Stimulated activated CD8-positive, alpha-beta memory T cell treated with anti-CD3 and anti-CD28 coated beads, Interleukin-15, amount 100 ng/mL, for 1 hour (primary cell): ENCODE data around the gene NKAIN1.

Source experiments
- DNase-seq: peaks from one replicate; pipeline ENCODE4 v3.0.0-alpha.2; 2020; ENCODE audit warnings: low read depth

The NKAIN1 gene

DNA sequence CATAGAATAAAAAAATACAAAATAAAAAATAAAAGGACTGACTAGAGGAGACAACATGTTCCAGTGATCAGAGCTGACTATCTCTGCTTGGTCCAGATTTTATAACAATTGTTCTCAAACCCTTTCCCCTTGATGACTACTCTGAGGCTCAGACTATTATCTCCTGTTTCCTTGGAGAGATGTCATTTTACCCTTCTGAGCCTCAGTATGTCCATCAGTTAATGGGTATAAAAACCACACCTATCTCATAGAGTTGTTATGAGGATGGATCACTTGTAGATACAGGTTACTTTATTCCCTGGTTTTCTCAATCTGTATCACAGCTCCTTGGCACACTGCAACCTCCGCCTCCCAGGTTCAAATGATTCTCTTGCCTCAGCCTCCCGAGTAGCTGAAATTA lies 7.0 kb downstream of the NKAIN1 start:
- no peak for DNase-seq

DNA sequence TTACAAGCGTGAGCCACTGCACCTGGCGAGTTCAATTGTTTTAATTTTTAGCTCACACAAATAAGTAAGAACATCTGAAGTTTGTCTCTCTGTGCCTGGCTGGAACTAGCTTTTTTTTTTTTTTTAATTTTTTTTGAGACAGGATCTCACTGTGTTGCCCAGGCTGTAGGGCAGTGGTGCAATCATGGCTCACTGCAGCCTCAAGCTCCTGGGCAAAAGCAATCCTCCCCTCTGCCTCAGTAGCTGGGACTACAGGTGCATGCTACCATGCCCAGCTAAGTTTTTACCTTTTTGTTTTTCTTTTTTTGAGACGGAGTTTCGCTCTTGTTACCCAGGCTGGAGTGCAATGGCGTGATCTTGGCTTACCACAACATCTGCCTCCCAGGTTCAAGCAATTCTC lies 7.9 kb downstream of the NKAIN1 start:
- DNase-seq, result no peak

DNA sequence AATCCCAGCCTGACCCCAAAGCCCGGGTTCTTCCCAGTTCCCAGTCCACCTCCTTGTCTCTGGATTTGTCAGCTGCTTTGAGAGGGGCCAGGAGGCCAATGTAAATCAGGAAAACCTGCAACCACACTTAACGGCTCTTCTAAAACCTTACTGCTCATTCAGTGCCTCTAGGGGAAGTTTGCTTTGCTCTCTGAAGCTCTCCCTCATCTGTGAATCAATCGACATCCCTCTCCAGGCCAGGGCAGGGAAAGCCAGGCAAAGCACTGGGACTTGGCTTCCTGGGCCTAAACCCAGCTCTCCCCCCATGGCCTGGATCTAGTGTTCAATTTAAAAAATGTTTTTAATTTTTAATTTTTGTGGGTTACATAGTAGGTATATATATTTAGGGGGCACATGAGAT lies 9.3 kb downstream of the NKAIN1 start:
- DNase-seq, result no peak

DNA sequence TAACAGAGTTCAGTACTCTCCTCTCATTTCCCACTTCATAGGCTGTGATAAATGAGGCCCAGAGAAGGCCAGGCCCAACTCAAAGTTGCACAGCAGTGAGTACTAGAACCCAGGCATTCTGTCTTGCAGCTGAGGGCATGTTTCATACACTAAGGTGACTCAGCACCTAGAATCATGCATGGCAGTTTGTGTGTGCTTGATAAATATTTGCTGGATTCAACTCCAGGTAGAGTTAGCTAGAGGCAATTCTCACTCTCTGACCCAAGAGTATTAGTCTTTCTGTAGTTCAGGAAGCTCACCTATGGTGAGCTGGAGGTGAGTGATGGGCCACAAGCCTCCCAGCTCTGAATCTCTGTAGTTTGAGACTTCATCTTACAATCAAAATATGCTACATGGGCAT lies 10.7 kb downstream of the NKAIN1 start:
- no peak for DNase-seq

DNA sequence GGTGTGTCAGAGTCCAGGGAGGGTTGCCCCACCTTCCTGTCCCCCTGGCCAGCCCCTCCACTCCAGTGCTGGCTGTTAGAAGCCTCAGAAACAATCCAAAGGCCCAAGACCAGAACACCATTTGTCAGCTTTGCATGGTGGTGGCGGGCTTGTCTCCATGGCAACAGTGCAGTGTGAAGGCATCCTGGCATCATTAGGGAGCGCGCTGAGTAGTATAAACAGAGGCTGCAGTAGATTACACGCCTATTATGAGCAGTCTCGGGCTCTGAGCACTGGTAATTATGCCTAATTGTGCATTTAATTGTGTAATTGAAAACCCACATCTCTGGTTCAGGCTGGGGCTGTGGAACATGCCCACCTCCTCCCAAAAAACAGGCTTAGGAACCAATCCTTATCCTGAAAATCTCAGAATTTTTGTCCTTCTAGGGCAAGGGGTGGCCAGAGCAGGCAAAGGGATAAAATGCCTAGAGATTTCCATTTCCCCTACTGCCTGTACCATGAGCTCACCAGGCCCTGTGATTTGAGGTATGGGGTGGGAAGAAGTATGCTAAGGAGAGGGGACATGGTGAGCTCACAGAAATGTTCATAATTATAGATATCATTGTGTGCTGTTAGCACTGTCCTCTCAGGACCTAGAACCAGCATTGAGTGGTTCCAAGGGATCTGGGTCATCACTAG lies 11.7 kb downstream of the NKAIN1 start:
- DNase-seq, result no peak

DNA sequence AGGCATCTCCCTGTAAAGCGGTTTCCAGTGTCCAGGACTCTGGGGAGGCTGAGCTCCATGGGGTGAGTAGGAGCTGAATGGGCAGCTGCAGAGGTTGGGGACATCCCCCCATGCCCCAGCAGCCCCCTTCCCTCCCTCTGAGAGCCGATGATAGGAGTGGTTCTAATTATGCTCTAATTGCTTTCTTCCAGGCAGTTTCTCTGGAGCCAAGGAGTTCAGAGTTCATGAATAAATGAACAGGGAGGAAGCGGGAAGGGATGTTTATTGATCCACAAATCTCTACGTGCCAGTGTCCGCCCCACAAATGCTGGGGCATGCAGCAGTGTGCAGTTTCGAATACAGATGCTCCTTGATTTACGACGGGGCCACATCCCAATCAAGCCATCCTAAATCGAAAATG lies 15.6 kb downstream of the NKAIN1 start:
- no peak for DNase-seq

DNA sequence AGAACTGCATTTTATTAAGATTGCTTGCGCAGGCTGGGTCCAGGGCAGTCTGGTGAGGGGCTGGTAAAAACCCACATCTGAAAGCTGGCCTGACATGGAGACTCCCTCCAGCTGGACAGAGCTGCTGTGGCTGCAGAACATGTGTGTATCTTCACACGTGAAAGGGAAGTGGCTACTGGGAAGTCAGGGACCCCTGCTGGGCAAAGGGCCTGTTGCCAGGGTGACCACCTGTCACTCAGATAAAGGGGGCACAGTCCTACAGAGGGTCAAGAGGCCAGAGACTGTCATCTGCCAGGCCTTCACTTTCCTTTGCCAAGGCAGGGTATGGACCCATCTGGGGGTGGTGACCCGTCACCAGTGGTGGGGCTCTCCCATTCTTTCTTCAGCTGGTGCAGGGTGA lies 17.5 kb downstream of the NKAIN1 start:
- no peak for DNase-seq

DNA sequence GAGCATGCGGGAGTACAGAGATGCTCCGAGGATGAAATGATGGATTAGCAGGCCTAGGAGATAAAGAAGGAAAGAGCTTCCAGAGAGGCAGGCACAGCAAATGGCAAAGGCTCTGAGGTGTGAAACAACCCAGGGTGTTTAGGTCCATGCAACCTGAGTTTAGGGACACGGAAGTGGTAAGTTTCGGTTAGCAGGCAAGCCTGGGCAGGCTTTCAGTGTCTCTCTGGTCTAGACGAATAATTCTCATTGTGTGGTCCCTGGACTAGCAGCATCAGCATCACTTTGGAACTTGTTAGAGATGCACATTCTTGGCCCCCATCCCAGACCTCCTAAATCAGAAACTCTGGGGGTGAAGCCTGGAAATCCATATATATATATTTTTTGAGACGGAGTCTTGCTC lies 18.6 kb downstream of the NKAIN1 start:
- DNase-seq, result no peak

DNA sequence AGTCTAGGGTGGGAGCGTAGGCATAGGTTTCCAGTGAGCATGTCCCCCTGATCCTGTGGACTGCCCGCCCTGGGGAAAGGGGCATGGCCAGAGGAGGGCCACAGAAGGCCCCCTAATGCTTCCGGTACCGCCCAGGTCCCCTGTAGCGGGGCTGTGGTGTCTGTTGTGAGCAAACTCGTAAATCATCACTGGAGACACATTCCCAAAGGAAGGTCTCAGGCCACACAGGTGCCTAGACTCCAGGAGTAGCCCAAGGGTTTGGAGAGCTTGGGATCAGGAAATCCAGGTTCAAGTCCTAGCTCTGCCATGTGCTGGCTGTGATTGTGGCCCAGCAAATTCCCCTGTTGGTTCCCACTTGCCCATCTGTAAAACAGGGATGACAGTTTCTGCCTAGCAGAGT lies 20.2 kb downstream of the NKAIN1 start:
- no peak for DNase-seq

DNA sequence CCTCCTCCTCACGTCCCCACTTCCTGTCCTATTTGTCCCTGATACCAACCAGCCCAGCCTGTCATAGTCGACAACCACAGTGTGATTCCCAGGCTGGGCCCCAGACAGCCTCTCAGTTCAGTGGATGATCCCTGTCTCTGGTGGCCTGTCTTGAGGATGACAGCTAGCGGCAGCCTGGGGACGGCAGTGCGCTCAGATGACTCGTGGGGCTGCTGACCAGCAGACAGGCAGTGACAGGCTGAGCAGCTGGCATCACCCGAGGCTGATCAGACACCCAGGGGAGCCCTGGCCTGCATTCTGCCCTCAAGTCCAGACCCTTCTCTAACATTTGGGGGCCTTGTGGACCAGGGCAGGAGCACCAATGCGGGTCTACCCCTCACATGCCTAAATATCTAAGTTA lies 21.0 kb downstream of the NKAIN1 start:
- DNase-seq, result no peak

DNA sequence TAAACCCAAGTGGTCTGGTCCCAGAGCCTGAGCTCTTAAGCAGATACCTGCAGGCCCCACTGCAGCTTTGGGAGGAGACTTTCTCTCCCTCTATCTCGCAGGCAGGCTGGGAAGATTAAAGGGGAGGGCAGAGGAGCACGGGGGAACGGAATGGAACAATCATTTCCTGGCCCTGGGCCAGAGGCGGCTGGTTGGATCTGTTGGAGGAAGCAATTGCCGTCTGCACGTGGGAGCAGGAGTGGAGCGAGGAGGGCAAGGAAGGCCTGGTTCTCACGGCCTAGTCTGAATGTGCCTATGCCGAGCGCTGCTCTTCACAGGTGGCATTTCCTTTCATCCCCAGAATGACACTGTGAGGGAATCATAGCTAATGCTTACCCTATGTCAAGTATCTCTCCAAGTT lies 23.7 kb downstream of the NKAIN1 start:
- DNase-seq, result no peak

DNA sequence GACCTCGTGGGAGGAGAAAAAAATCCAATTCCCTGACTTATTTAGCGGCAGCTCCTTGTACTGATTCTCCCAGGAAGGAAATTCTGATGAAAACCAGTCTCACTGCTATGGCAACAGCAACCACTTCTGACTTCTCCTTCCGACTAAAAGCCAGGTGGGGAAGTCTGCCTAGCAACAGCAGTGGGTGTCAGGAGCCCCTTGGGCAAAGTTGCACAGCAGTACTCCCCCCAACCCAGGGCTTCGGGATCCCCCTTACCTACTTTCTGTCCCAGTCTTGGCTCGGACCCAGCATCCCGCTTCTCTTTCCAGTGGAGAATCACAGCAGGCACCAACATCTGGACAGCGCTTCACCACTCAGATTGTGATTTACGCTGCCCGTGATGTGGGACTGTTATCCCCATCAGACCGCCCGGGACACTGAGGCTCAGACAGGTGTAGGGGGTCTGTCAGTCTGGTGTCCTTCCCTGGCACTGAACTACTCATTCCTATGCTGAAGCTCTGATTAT lies 24.6 kb downstream of the NKAIN1 start:
- no peak for DNase-seq

DNA sequence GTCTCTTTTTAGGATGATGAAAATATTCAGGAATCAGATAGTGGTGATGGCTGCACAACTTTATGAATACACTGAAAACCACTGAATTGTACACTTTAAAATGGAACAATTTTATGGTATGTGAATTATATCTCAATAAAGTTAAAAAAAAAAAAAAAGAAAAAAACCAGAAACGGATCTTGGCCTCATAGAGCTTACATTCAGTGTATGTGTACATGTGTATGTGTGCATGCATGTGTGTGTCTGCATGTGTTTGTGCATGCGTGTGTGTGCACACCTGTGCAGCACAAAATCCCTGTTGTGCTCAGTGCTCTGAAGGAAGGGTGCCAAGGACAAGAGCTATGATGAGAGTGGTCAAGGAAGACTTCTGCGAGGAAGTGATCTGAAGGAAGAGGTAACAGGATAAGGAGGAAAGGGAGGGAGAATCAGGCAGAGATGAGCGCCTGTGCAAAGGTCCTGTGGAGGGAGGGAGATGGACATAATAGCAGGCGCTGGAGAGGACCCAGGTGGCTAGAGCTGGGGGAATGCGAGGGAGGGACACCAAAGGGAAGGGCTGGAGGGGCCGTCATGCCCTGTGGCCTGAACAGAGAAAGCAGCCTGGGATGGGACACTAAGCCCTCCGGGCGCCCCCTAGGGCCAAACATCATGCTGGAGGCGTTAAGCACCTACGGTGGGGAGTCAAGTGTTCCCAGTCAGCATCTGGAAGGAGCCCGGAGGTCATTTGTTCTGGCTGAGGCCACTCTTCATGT lies 25.2 kb downstream of the NKAIN1 start:
- DNase-seq, result no peak

DNA sequence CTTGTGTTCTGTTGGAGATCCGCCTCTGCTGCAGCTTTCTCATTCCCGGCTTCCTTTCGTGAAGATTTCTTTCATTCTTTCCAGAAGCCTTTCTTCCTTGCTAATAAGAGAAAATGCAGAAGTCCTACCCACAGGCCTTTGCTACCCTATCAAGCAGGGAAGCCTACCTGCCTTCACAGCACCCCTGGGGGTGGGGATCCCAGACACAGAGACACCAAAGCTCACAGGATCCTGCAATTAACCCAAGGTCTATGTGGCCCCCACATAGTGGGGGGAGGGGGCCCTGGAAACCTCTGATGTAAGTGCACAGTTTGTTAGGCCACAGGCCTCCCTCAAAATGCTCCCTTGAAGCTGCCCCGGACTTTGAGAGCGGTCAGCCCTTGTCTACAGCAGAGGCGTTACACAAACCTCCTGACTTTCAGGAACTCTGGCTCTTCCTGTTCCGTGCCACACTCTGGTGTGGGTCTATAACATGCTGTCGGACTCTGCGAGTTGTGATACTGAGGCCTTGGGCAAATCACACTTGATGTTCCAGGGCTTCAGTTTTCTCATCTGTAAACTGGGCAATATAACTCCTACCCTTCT lies 31.2 kb downstream of the NKAIN1 start:
- no peak for DNase-seq

DNA sequence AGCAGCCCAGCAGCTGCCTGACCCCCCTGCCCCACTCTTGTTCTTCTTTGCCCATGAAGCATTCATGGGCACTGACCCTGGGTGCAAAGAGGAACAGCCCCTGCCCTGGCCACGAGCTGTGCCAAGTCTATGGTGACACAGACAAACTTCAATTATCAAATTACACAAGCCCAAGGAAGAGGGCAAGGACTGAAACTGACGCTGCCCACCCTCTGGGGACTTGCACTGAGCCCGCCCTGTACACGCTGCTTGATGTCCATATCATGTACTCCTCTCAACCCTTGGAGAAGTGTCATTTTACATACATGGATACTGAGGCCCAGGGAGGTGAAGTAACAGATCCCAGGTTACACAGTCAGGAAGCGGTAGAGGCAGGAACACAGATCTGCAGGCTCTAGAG lies 32.1 kb downstream of the NKAIN1 start:
- no peak for DNase-seq

DNA sequence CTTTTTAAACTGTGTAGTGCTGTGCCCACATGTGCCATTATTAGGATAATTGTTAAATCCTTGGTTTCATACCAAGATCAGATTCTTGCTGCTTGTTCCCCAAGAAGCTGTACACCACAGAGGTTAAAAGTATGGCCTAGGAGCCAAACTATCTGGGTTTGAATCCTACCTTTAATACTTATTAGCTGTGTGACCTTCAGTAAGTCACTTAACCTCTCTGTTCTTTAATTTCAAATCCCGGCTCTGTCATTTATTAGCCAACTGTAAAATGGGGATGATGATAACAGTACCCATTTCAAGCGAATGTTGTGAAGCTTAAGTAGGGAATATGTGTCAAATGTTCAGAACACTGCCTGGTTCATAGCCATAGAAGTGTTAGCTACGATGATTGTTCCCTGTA lies 32.6 kb downstream of the NKAIN1 start:
- DNase-seq, result no peak

DNA sequence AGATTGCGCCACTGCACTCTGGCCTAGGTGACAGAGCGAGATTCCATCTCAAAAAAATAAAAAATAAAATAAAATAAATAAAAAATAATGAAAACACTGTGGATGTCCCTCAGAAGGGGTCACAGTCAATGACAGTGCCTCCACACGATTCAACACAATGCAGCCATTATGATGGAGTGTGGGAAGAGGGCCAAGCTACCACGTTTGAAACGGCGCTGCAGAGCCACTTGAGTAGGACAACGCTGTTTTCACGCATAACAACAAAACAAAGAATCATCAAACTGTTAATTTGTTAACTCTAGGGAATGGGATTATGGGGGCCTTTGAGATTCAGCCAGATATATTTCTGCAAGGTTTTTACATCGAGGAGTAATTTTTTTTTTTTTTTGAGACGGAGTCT lies 36.5 kb downstream of the NKAIN1 start:
- DNase-seq, result no peak

DNA sequence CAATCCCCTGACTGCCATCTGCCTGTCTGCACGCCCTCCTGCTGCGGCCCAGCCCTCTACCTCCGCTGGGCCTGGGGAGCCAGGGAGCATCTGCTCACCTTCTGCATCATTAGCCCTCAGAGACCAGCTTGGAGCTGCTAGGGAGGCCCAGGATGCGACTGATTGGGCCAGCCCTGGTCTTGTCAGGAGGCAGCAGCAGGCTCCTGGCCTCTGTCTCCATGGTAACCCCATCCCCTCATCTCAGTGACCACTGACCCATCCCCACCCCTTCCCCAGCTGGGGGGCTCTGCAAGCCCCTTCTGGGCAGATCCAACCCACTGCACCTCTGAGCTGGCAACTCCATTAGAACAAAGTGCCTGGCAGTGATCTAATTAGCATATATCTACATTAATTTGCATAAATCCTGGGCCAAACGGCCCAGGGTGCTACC lies 37.7 kb downstream of the NKAIN1 start:
- DNase-seq, result no peak

DNA sequence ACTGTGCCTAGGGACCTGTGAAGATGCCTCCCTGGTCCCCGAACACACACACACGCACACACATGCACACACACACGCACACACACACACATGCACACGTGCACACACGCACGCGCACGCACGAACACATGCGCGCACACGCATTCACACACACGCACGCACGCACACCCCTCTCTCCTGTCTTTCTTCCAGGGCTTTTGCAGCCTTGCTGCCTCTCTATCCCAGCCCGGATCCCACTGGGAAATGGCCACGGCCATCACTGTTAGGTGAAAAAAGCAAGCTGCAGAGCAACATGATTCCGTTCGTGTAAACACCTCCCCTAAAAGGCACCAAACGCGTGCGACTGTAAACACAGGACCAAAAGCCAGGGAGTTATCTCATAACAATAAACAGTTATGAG lies 39.7 kb downstream of the NKAIN1 start:
- no peak for DNase-seq

DNA sequence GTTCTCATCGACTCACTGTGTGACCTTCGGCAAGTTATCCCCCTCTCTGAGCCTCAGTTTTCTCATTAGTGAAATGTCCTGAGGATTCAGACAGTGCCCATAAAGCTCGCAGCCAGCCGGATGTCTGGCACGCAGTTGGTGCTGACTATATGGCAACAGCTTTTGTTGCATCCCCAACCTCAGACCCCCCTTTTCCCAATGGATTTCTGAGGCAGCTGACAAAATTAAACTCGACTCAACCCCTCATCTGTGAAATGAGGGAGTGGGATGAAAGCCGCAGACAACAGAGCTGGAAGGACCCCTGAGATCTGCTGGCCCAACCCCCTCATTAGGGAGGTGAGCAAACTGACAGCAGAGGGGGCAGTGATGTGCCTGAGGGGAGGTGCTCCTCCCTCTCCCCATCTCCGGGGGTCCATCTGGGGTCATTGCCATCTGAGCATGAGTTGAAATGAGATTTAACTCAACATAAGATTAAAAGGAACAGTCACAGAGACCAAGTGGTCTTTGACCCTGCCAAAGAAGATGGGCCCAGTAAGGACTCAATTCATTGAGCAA lies 40.4 kb downstream of the NKAIN1 start:
- no peak for DNase-seq

DNA sequence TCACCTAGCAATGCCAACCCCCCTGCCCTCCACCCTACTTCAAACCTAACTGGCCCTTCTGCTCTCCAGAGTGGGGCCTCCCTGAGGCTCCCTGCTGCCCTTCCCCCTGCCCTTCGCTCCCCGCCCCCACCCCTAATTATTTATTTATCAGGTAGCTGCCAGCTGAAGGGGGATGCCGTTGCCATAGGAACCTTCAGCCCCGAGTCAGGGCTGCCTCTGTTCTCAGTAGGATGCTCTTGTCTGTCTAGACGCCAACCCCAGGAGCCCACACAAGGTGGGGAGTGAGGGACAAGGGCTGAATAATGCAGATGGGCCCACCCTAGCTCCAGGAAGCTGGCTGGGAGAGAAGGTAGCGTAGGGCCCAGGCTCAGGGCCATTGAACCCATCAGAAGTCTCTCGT lies 41.1 kb downstream of the NKAIN1 start:
- no peak for DNase-seq

DNA sequence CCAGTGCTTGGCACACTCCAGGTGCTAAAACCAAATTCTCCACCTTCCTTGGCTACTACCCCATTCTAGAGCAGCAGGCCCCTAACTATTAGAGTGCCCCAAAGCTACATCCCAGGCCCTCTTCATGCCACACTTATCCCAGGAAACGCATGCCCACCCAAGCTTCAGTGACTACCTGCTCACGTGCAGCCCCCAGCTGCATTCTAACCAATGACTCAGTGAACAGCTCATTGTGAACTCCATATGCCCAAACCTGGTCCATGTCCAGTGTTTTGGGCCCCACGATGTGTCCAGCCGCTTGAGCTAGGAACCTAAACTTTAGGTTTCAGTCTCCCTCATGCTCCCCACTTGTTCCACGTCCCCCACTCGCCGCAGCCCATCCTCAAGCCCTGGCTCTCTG lies 41.5 kb downstream of the NKAIN1 start:
- no peak for DNase-seq

DNA sequence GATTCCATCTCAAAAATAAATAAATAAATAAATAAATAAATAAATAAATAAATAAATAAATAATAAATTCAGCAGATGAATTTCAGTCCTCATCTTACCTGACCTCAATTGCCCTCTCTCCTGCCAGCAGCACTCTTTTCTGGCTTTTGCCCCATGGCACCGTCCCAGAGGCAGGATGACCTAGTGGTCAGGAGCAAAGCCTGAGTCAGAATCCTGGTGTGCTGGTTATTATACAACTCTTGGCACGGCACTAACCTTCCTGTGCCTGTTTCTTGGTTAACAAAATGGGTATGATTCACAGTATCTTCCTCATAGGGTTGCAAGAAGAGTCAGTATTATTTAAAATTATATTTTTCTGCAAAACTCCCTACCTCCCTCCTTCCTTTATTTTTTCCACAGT lies 43.0 kb downstream of the NKAIN1 start:
- no peak for DNase-seq
